HepG2 (cell line): ENCODE data around the gene SENP5. TPM values are rescaled to one million over a fixed set of nuclear protein-coding genes. Genes with fewer than 3 reads are reported as not detected.

Source experiments
- AKAP8 ChIP-seq: sonication (generic); formaldehyde crosslinking; IDR thresholded peaks from 2 replicates; pipeline ENCODE4 v1.5.1; 2020; ENCODE audit warnings: mild to moderate bottlenecking, missing genetic modification reagents
- ETS1 ChIP-seq: sonication (generic); formaldehyde crosslinking; IDR thresholded peaks from 2 replicates; pipeline ENCODE4 v1.4.0; 2020; ENCODE audit warnings: missing genetic modification reagents
- KAT7 ChIP-seq: IDR thresholded peaks from 2 replicates; pipeline ENCODE4 v1.6.1; 2018; ENCODE audit warnings: borderline replicate concordance, missing compliant biosample characterization
- MYC ChIP-seq: sonication (generic); formaldehyde crosslinking; IDR thresholded peaks from 2 replicates; pipeline ENCODE4 v1.9.0; 2021; ENCODE audit warnings: missing genetic modification reagents, borderline replicate concordance
- PRDM15 ChIP-seq: sonication (generic); formaldehyde crosslinking; IDR thresholded peaks from 2 replicates; pipeline ENCODE4 v1.4.0; 2020; ENCODE audit warnings: missing genetic modification reagents
- SIX4 ChIP-seq: sonication (generic); formaldehyde crosslinking; IDR thresholded peaks from 2 replicates; pipeline ENCODE4 v1.4.0; 2020; ENCODE audit warnings: missing genetic modification reagents
- SKI ChIP-seq: fragments of 450-650 bp; IDR thresholded peaks from one replicate; pipeline ENCODE4 v1.6.1; 2018; ENCODE audit warnings: mild to moderate bottlenecking; ENCODE audit not compliant: partially characterized antibody
- TAF1 ChIP-seq: sonication (generic); formaldehyde crosslinking; IDR thresholded peaks from 2 replicates; pipeline ENCODE4 v1.4.0; 2020; ENCODE audit warnings: missing genetic modification reagents
- TBL1XR1 ChIP-seq: fragments of 150-350 bp; IDR thresholded peaks from 2 replicates; pipeline ENCODE4 v1.6.1; 2014; ENCODE audit warnings: borderline replicate concordance, low read length; ENCODE audit not compliant: partially characterized antibody
- TBX2 ChIP-seq: sonication (generic); formaldehyde crosslinking; IDR thresholded peaks from 2 replicates; pipeline ENCODE4 v1.5.0; 2020; ENCODE audit warnings: missing genetic modification reagents, mild to moderate bottlenecking, borderline replicate concordance
- ZKSCAN5 ChIP-seq: sonication (generic); formaldehyde crosslinking; IDR thresholded peaks from 2 replicates; pipeline ENCODE4 v1.5.1; 2020; ENCODE audit warnings: mild to moderate bottlenecking, missing genetic modification reagents
- ZNF121 ChIP-seq: sonication (generic); formaldehyde crosslinking; IDR thresholded peaks from 2 replicates; pipeline ENCODE4 v1.5.0; 2020; ENCODE audit warnings: mild to moderate bottlenecking, missing genetic modification reagents
- ZNF18 ChIP-seq: sonication (generic); formaldehyde crosslinking; IDR thresholded peaks from 2 replicates; pipeline ENCODE4 v1.8.0; 2022; ENCODE audit warnings: mild to moderate bottlenecking, missing genetic modification reagents; ENCODE audit not compliant: insufficient replicate concordance
- ZNF367 ChIP-seq: sonication (generic); formaldehyde crosslinking; IDR thresholded peaks from 2 replicates; pipeline ENCODE4 v1.4.0; 2020; ENCODE audit warnings: missing genetic modification reagents, borderline replicate concordance
- ZNF430 ChIP-seq: sonication (generic); formaldehyde crosslinking; IDR thresholded peaks from 2 replicates; pipeline ENCODE4 v1.9.0; 2021; ENCODE audit warnings: mild to moderate bottlenecking, missing genetic modification reagents
- ZNF503 ChIP-seq: sonication (generic); formaldehyde crosslinking; IDR thresholded peaks from 2 replicates; pipeline ENCODE4 v1.4.0; 2020; ENCODE audit warnings: missing genetic modification reagents
- ZNF598 ChIP-seq: sonication (generic); formaldehyde crosslinking; IDR thresholded peaks from 2 replicates; pipeline ENCODE4 v1.5.1; 2020; ENCODE audit warnings: mild to moderate bottlenecking, missing genetic modification reagents, borderline replicate concordance
- ZNF607 ChIP-seq: sonication (generic); formaldehyde crosslinking; IDR thresholded peaks from 2 replicates; pipeline ENCODE4 v1.5.1; 2020; ENCODE audit warnings: missing genetic modification reagents, mild to moderate bottlenecking, borderline replicate concordance
- ZNF761 ChIP-seq: sonication (generic); formaldehyde crosslinking; conservative IDR thresholded peaks from 2 replicates; pipeline ENCODE4 v1.4.0; 2020; ENCODE audit warnings: mild to moderate bottlenecking, missing genetic modification reagents
- ZNF766 ChIP-seq: sonication (generic); formaldehyde crosslinking; IDR thresholded peaks from 2 replicates; pipeline ENCODE4 v1.5.0; 2020; ENCODE audit warnings: missing genetic modification reagents, borderline replicate concordance
- ZNF790 ChIP-seq: sonication (generic); formaldehyde crosslinking; IDR thresholded peaks from 2 replicates; pipeline ENCODE4 v1.8.0; 2022; ENCODE audit warnings: missing genetic modification reagents, mild to moderate bottlenecking, borderline replicate concordance
- polyA plus RNA-seq, 8 experiments: library from polyadenylated mRNA; depleted of rRNA in 3 of 8; stranded (reverse) in 7 of 8; unstranded in 1 of 8; fragments of >200 nt; fragmentation: Illumina TruSeq in 4 of 8; extraction: Trizol in 4 of 8; gene quantifications; 2 replicates each; pipeline versions ENCODE4 v1.2.1 to v1.2.3, GENCODE V29; 2011 to 2016; ENCODE audit warnings: low read depth in 4 of 8, missing spikeins in 1 of 8, mixed read lengths in 1 of 8; ENCODE audit not compliant: insufficient read depth in 1 of 8
- total RNA-seq, 5 experiments: library from RNA; depleted of rRNA; stranded (reverse); fragments of >200 nt; fragmentation: Illumina TruSeq; extraction: Trizol; gene quantifications; 2 replicates each; pipeline ENCODE4 v1.2.3, GENCODE V29; 2016; ENCODE audit warnings: low read depth in 1 of 5

SENP5 gene
- total and polyA plus RNA-seq, 2 of the 13 experiments (the other 11 are each of a cell fraction or from before 2014, with no cell fraction given): 17.6 to 30.9 TPM

GRCh38 chr3:196969660-196970546 is 102.2 kb downstream of the SENP5 start (continued):
- TF ChIP-seq SKI (no peak), TAF1 (CRISPR knock-in tag) (no peak), ZNF121 (CRISPR knock-in tag) (peak; percentile 7; the same call in 1 of the 2 replicates), TBL1XR1 (no peak), ETS1 (CRISPR knock-in tag) (no peak), ZNF503 (no peak), SIX4 (no peak), ZNF430 (no peak), KAT7 (CRISPR knock-in tag) (no peak), MYC (peak; percentile 36; the same call in 1 of the 2 replicates), ZNF367 (CRISPR knock-in tag) (peak; percentile 40; the same call in 1 of the 2 replicates), ZNF766 (CRISPR knock-in tag) (peak; percentile 92; the same call in 1 of the 2 replicates), ZKSCAN5 (CRISPR knock-in tag) (no peak), ZNF598 (CRISPR knock-in tag) (no peak), AKAP8 (peak; percentile 80), ZNF761 (CRISPR knock-in tag) (no peak), PRDM15 (no peak), TBX2 (no peak), ZNF607 (CRISPR knock-in tag) (peak; percentile 66; the same call in 1 of the 2 replicates), ZNF18 (CRISPR knock-in tag) (no peak), ZNF790 (CRISPR knock-in tag) (peak; percentile 57; the same call in 1 of the 2 replicates)
